Central memory CD4-positive, alpha-beta T cell (primary cell): ENCODE measurements around the gene ZSWIM9.
A peak's percentile ranks its signal among the peaks of the same experiment; 100 is the strongest.

Source experiments
- DNase-seq: peaks from one replicate; pipeline ENCODE4 v3.0.0; 2022
- total RNA-seq, 3 experiments: gene quantifications; one replicate each; lab custom pipeline; 2026; lab: John Stamatoyannopoulos, UW

The ZSWIM9 gene
- 2.4 to 4.1 (median 3.0) reads per million in 3 experiments for total RNA-seq

- DNase-seq: peak; percentile 91
These were observed at the start of gene ZSWIM9, which contains the start of gene LIG1 for GRCh38 chr19:48169939-48170803. ZSWIM9 (plus strand) TSS chr19:48170680; CDS start chr19:48171803, 1,123 bp downstream. LIG1 (minus strand) TSS chr19:48170344; CDS start chr19:48165566, 4,778 bp downstream.

- DNase-seq: no peak
These were observed 49.4 kb upstream of the ZSWIM9 start for GRCh38 chr19:48121066-48121465.

GRCh38 chr19:48121909-48122371 lies 48.5 kb upstream of the ZSWIM9 start:
- no peak for DNase-seq

- DNase-seq: no peak
These were observed 48.1 kb upstream of the ZSWIM9 start for GRCh38 chr19:48122421-48122820.

- no peak for DNase-seq
These were observed 46.4 kb upstream of the ZSWIM9 start for GRCh38 chr19:48123907-48124651.

GRCh38 chr19:48127561-48127960 lies 42.9 kb upstream of the ZSWIM9 start:
- DNase-seq: no peak

- no peak for DNase-seq
These were observed 37.4 kb upstream of the ZSWIM9 start for GRCh38 chr19:48133094-48133493.

- no peak for DNase-seq
These were observed 35.1 kb upstream of the ZSWIM9 start for GRCh38 chr19:48135411-48135810.

- no peak for DNase-seq
These were observed 33.9 kb upstream of the ZSWIM9 start for GRCh38 chr19:48136547-48136946.

GRCh38 chr19:48137411-48137810 lies 33.1 kb upstream of the ZSWIM9 start:
- no peak for DNase-seq

- DNase-seq: no peak
These were observed 31.4 kb upstream of the ZSWIM9 start for GRCh38 chr19:48139053-48139452.

- no peak for DNase-seq
These were observed 22.8 kb upstream of the ZSWIM9 start for GRCh38 chr19:48147597-48148175.

- DNase-seq: no peak
These were observed 21.9 kb upstream of the ZSWIM9 start for GRCh38 chr19:48148576-48148975.

GRCh38 chr19:48149430-48149829 lies 21.1 kb upstream of the ZSWIM9 start:
- no peak for DNase-seq

GRCh38 chr19:48152551-48152950 lies 17.9 kb upstream of the ZSWIM9 start:
- DNase-seq: peak; percentile 31

- no peak for DNase-seq
These were observed 16.5 kb upstream of the ZSWIM9 start for GRCh38 chr19:48154003-48154402.

- no peak for DNase-seq
These were observed 12.2 kb upstream of the ZSWIM9 start for GRCh38 chr19:48158210-48158790.

- no peak for DNase-seq
These were observed 1.8 kb upstream of the ZSWIM9 start for GRCh38 chr19:48168689-48169088.

- peak; percentile 83 for DNase-seq
These were observed 922 bp upstream of the ZSWIM9 start for GRCh38 chr19:48169578-48169938.

GRCh38 chr19:48170817-48171347 lies 402 bp downstream of the ZSWIM9 start:
- DNase-seq: peak; percentile 8

GRCh38 chr19:48171710-48172109 lies 1.2 kb downstream of the ZSWIM9 start:
- DNase-seq: no peak

- DNase-seq: no peak
These were observed 4.1 kb downstream of the ZSWIM9 start for GRCh38 chr19:48174445-48175030.
